Ishikawa (cell line): ENCODE measurements around the gene MYRIP.

Experiments used
- EGR1 ChIP-seq: IDR thresholded peaks from 2 replicates; pipeline ENCODE4 v1.6.1; 2012
- EP300 ChIP-seq: IDR thresholded peaks from 2 replicates; pipeline ENCODE4 v1.6.1; 2012; ENCODE audit warnings: borderline replicate concordance
- NFIC ChIP-seq: IDR thresholded peaks from 2 replicates; pipeline ENCODE4 v1.6.1; 2012
- RAD21 ChIP-seq: IDR thresholded peaks from 2 replicates; pipeline ENCODE4 v1.6.1; 2012; ENCODE audit warnings: low read depth
- TAF1 ChIP-seq: IDR thresholded peaks from 2 replicates; pipeline ENCODE4 v1.6.1; 2012; ENCODE audit warnings: low read depth, mild to moderate bottlenecking
- TCF12 ChIP-seq: IDR thresholded peaks from 2 replicates; pipeline ENCODE4 v1.6.1; 2012; ENCODE audit warnings: low read depth
- TEAD4 ChIP-seq: IDR thresholded peaks from 2 replicates; pipeline ENCODE4 v1.6.1; 2012
- YY1 ChIP-seq: IDR thresholded peaks from 2 replicates; pipeline ENCODE4 v1.6.1; 2012; ENCODE audit warnings: low read depth

DNA sequence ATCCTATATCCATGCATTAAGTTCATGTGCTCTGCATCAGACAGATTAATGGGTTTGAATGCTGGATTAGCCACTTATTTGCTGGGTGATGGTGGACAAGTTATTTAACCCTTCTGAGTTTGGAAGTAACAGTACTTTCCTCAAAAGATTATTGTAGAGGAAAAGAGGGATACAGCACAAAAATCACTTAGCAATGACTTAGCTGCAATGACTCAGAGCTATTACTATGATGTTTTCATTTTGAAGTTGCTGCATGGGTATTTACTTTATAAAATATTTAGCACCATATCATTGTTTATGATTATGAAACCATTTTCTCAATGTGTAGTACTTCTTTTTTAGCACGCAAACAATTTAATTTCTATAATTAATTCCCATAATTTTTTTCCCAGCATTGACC, 248.4 kb downstream of the MYRIP start:
- TF ChIP-seq TEAD4 (no peak), TCF12 (no peak), EP300 (no peak), EGR1 (no peak), NFIC (no peak), TAF1 (no peak), YY1 (no peak), RAD21 (no peak)
